NB4 (cell line): Measurements from ENCODE around the gene PRR35.

Experiments
- CTCF ChIP-seq: IDR thresholded peaks from one replicate; pipeline ENCODE4 v1.5.1; 2012; ENCODE audit warnings: low read depth, low read length
- MAX ChIP-seq: IDR thresholded peaks from 2 replicates; pipeline ENCODE4 v1.6.1; 2011; ENCODE audit warnings: low read depth, low read length
- MYC ChIP-seq: IDR thresholded peaks from 2 replicates; pipeline ENCODE4 v1.6.1; 2011; ENCODE audit warnings: low read depth, low read length
- POLR2A ChIP-seq: IDR thresholded peaks from 2 replicates; pipeline ENCODE4 v1.6.1; 2011; ENCODE audit warnings: mild to moderate bottlenecking; ENCODE audit not compliant: insufficient read length; ENCODE audit errors: extremely low read depth

GRCh38 chr16:534856-535445, 25.2 kb upstream of the PRR35 start:
- TF ChIP-seq CTCF (no peak), MAX (no peak), POLR2A (no peak), MYC (no peak)
